Ovary (tissue), 9 donors: ENCODE results near the gene FNBP1L. TPM values are rescaled to one million over a fixed set of nuclear protein-coding genes. Genes with fewer than 3 reads are reported as not detected.

ENCODE experiments used
- DNase-seq, 5 donors: peaks; one replicate each; pipeline ENCODE4 v3.0.0-alpha.2; 2019 to 2020
- H3K27ac ChIP-seq, 2 donors: fragments of 200-600 bp; one replicate each; pipeline versions ENCODE4 v1.5.1 to v1.8.0; 2019 to 2022
- H3K27me3 ChIP-seq: fragments of 200-600 bp; one replicate; pipeline ENCODE4 v1.8.0; 2022
- H3K36me3 ChIP-seq: fragments of 200-600 bp; sonication (generic); one replicate; pipeline ENCODE4 v1.5.1; 2019
- H3K4me1 ChIP-seq: one replicate; pipeline ENCODE4 v1.8.1; 2013; ENCODE audit warnings: mild to moderate bottlenecking, moderate library complexity; ENCODE audit not compliant: insufficient read depth
- H3K4me3 ChIP-seq: fragments of 200-600 bp; sonication (generic); one replicate; pipeline ENCODE4 v1.5.1; 2017
- H3K9me3 ChIP-seq, 2 donors: fragments of 200-600 bp in 1 of 2; sonication (generic) in 1 of 2; one replicate each; pipeline versions ENCODE4 v1.5.1 to v1.8.1; 2013 to 2019; ENCODE audit warnings: mild to moderate bottlenecking in 1 of 2, moderate library complexity in 1 of 2
- CTCF ChIP-seq, 3 donors: fragments of 450-650 bp in 2 of 3; fragments of 200-600 bp in 1 of 3; IDR thresholded peaks; one replicate each; pipeline versions ENCODE4 v1.5.1 to v1.8.0; 2016 to 2022; ENCODE audit warnings: antibody characterized with exemption in 3 of 3, mild to moderate bottlenecking in 1 of 3
- EP300 ChIP-seq: sonication (generic); formaldehyde crosslinking; IDR thresholded peaks from one replicate; pipeline ENCODE4 v1.6.1; 2017; ENCODE audit warnings: antibody characterized with exemption
- POLR2A ChIP-seq: fragments of 450-650 bp; IDR thresholded peaks from one replicate; pipeline ENCODE4 v1.6.1; 2017; ENCODE audit warnings: antibody characterized with exemption, mild to moderate bottlenecking, moderate library complexity
- WGBS, 3 donors: extraction: QIAGEN DNeasy Blood & Tissue Kit in 1 of 3; methylation state at CpG; one replicate each; pipeline versions ENCODE4 v1.1.5 to v1.1.7; 2013 to 2017; 5-methylcytosine and 5-hydroxymethylcytosine counted together
- intact Hi-C, 4 donors: fragments of 100-400 bp; cut with DNase I; formaldehyde crosslinking; loops; one replicate each; pipeline versions ENCODE4 v1.11.0 to v1.15.1; 2022 to 2023
- polyA plus RNA-seq, 2 donors: library from polyadenylated mRNA; stranded (reverse); fragments of 200-250 nt in 1 of 2; fragments of 350-450 nt in 1 of 2; fragmentation: Illumina TruSeq in 1 of 2; extraction: RNeasy Lipid Tissue Mini Kit (QIAGEN cat#74804) in 1 of 2; gene quantifications; one replicate each; pipeline ENCODE4 v1.2.3, GENCODE V29; 2013 to 2014
- total RNA-seq, 7 donors: library from RNA; depleted of rRNA in 2 of 7; stranded (reverse); fragments of >200 nt in 2 of 7; fragmentation: NEBNext Ultra II Directional in 3 of 7; extraction: Animal tissue kit (Norgen Biotek cat#: 25700) in 3 of 7; gene quantifications; one replicate each; pipeline versions ENCODE4 v1.1.0 to v1.2.4, GENCODE V29; 2016 to 2023
- donor health status: DM: no; HTN: no; CAD: no; lungs with moderate emphysema.
- donor health status: DM: no; HTN: no; CAD: no.
- donor health status: Bipolar disorder and iron deficiency.
- donor health status: DM: yes; HTN: yes; CAD: no.
- donor health status: DM: no; HTN: no; CAD: no.
- donor health status: DM: yes; HTN: yes; CAD: no.

The FNBP1L gene
- total and polyA plus RNA-seq, 9 donors, result 11.9 to 27.6 (median 18.4) TPM

GRCh38 chr1:93578433-93578830 lies 130.5 kb downstream of the FNBP1L start:
- WGBS, 3 donors, result 93 to 96% (median 94%) methylated on average over 6 of the region's 6 CpGs
- no peak for TF ChIP-seq POLR2A
- TF ChIP-seq EP300, result no peak
- no peak for TF ChIP-seq CTCF (IDR thresholded peaks at IDR 0.05)
- Histone ChIP-seq H3K9me3 (no peaks in the 10 kb centered on the region), H3K4me1 (peaks cover 4% of the 10 kb centered on the region), H3K27ac (no peak overlapping the region), H3K4me3 (no peak overlapping the region), H3K36me3 (no peaks in the 10 kb centered on the region), H3K27me3 (no peaks in the 10 kb centered on the region)
- intact Hi-C loops, result no loop called here
- DNase-seq, result peak in 1 of 5 donors; percentile 7

DNA sequence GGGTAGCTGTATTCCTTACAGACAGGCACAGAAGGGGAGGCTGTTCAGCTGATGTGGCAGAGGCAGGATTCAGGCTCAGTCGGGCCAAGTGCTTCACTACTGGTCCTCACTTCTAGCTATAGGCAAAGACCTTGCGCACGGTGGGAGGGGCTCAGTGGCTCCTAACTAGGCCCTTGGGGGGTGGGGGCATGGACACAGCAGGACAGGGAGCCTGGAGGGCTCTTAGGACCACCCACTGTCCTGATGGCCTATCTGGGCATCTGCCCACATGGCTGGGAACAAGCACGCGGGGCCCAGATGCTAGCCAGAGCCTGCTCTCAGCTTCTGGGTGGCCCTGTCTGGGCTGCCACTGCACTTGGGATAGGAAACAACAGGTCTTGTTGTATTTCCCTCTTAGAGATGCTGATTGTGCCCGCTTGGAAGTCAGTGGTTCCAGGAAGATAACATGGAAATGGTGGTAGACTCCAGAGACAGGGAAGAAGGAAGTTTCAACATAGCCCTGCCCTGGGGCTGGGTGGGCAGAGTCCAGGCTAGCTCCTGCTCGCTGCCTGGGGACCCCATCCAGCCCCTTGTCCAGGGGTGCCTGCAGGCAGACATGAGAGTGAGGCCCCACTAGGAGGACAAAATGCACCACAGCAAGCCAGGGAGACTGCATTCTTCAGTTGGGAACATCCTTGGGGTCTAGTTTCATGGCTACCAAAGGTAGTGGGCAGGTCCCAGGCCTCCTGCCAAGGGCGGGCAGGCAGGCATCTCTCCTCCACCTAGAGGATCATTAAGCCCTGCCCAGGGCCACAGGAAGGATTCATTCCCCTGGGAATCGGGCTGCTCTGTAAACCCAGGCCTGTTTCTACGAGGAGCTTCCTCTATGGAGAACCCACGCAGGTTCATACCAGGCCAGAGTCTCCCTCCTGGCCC lies 131.2 kb downstream of the FNBP1L start:
- DNase-seq, result no peak
- Histone ChIP-seq H3K9me3 (no peaks in the 10 kb centered on the region), H3K36me3 (no peaks in the 10 kb centered on the region), H3K27ac (peak overlapping the region in 1 of 2 donors; percentile 60), H3K27me3 (no peaks in the 10 kb centered on the region), H3K4me1 (peaks cover 4% of the 10 kb centered on the region), H3K4me3 (no peak overlapping the region)
- intact Hi-C loops, result no loop called here
- TF ChIP-seq POLR2A (no peak), CTCF (IDR thresholded peaks at IDR 0.05) (no peak), EP300 (no peak)
- 88 to 94% (median 93%) methylated on average over 11 of the region's 11 CpGs for WGBS, 3 donors

GRCh38 chr1:93579891-93580290 lies 132.0 kb downstream of the FNBP1L start:
- DNase-seq, result peak in 4 of 5 donors; percentile 55 to 62 (median 58)
- no peaks in the 10 kb centered on the region for H3K27me3 ChIP-seq
- intact Hi-C loops, result no loop called here
- no peaks in the 10 kb centered on the region for H3K9me3 ChIP-seq
- H3K4me3 ChIP-seq, result no peak overlapping the region
- H3K36me3 ChIP-seq, result no peaks in the 10 kb centered on the region
- TF ChIP-seq POLR2A, result no peak
- no peak for TF ChIP-seq EP300
- no peak for TF ChIP-seq CTCF (IDR thresholded peaks at IDR 0.05)
- peak overlapping the region in 1 of 2 donors; percentile 60 for H3K27ac ChIP-seq
- 66 to 76% (median 71%) methylated on average over 5 of the region's 5 CpGs for WGBS, 3 donors
- H3K4me1 ChIP-seq, result peaks cover 4% of the 10 kb centered on the region

DNA sequence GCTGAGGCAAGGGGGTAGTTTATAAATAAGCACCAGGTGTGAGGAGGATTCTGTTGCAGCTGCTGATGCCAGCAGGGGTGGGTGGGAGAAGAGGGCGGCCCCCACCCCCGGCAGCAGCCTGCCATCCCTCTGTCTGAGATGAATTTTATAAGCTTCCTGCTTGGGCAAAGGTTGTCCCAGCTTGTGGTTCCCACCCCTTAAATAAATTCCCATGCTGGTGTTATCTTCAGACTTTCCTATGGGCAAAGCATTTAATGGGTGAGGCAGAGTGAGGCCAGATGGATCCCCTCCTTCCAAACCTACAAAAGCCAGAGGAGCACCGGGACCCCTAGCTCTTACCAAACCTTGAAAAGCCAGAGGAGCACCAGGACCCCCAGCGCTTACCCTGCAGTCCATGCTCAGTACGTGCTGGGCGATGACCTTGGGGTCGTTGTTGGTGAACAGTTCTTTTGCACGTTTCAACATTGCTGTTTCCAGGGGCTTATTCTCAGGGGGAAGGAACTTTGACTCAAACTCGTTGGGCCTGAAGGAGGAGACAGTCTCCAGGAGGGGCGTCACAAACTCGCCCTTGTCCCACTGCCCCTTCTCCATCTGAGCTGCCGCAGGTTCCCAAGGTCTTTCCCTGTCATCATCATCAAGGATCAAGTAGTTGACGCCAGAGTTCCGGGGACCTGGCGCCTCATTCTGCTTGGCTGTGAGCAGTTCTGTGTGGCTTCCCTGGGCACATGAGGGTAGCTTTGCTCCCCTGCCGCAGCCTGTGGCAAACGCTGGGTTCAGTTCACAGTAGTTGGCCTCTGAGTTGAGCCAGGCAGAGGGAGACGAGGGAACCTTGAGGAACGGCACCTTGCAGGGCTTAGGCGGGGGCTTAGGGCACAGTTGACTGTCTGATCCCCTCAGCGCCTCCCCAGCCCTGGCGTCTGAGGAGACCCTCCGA lies 134.3 kb downstream of the FNBP1L start:
- WGBS, 3 donors, result 91 to 92% (median 91%) methylated on average over 23 of the region's 23 CpGs
- no peaks in the 10 kb centered on the region for H3K27me3 ChIP-seq
- TF ChIP-seq POLR2A (no peak), CTCF (IDR thresholded peaks at IDR 0.05) (no peak), EP300 (no peak)
- H3K4me3 ChIP-seq, result no peak overlapping the region
- intact Hi-C loops, result no loop called here
- no peaks in the 10 kb centered on the region for H3K9me3 ChIP-seq
- peaks cover 4% of the 10 kb centered on the region for H3K4me1 ChIP-seq
- no peak overlapping the region for H3K27ac ChIP-seq
- DNase-seq, result no peak
- H3K36me3 ChIP-seq, result no peaks in the 10 kb centered on the region
